HG03520 (cell line): ENCODE results near the gene MED7.

Experiments used
- ATAC-seq: cut with Tn5 transposase; IDR thresholded peaks from one replicate; pipeline ENCODE4 v1.9.1; 2021; ENCODE audit warnings: mild to moderate bottlenecking, moderate library complexity; ENCODE audit not compliant: unreplicated experiment

The MED7 gene

GRCh38 chr5:157164521-157164920 lies 21.9 kb upstream of the MED7 start:
- no peak for ATAC-seq

GRCh38 chr5:157162919-157163510 lies 20.4 kb upstream of the MED7 start:
- ATAC-seq = no peak

GRCh38 chr5:157161996-157162395 lies 19.3 kb upstream of the MED7 start:
- no peak for ATAC-seq

- no peak for ATAC-seq
These were observed 17.3 kb upstream of the MED7 start for GRCh38 chr5:157160001-157160400.

GRCh38 chr5:157159209-157159751 lies 16.6 kb upstream of the MED7 start:
- ATAC-seq = no peak

GRCh38 chr5:157157293-157157891 lies 14.7 kb upstream of the MED7 start:
- no peak for ATAC-seq

GRCh38 chr5:157155297-157155696 lies 12.6 kb upstream of the MED7 start:
- no peak for ATAC-seq

- ATAC-seq = no peak
These were observed 8.3 kb upstream of the MED7 start for GRCh38 chr5:157150995-157151394.

- peak; percentile 85 for ATAC-seq
These were observed 6.3 kb upstream of the MED7 start for GRCh38 chr5:157148734-157149615.

GRCh38 chr5:157143127-157143971 lies 684 bp upstream of the MED7 start:
- peak; percentile 33 for ATAC-seq

- ATAC-seq = no peak
These were observed 5.0 kb downstream of the MED7 start for GRCh38 chr5:157137691-157138090.

- no peak for ATAC-seq
These were observed 10.4 kb downstream of the MED7 start for GRCh38 chr5:157132281-157132612.

- ATAC-seq = peak; percentile 39
These were observed 11.7 kb downstream of the MED7 start for GRCh38 chr5:157130925-157131324.

- ATAC-seq = no peak
These were observed 21.0 kb downstream of the MED7 start for GRCh38 chr5:157121709-157122108.

GRCh38 chr5:157120102-157120501 lies 22.6 kb downstream of the MED7 start:
- ATAC-seq = no peak

GRCh38 chr5:157116483-157116954 lies 26.1 kb downstream of the MED7 start:
- peak; percentile 59 for ATAC-seq

GRCh38 chr5:157115502-157115901 lies 27.2 kb downstream of the MED7 start:
- no peak for ATAC-seq

GRCh38 chr5:157115012-157115411 lies 27.7 kb downstream of the MED7 start:
- ATAC-seq = no peak

GRCh38 chr5:157113002-157113401 lies 29.7 kb downstream of the MED7 start:
- no peak for ATAC-seq

- ATAC-seq = peak; percentile 58
These were observed 32.9 kb downstream of the MED7 start for GRCh38 chr5:157109744-157110143.

- peak; percentile 82 for ATAC-seq
These were observed 33.7 kb downstream of the MED7 start, which contains the start of gene HAVCR2 for GRCh38 chr5:157108976-157109375. Gene HAVCR2 (minus strand): TSS chr5:157109044. CDS start chr5:157108983, 61 bp downstream.
